GM18499 (cell line): ENCODE measurements around the gene NDUFA1.
A peak's percentile ranks its signal among the peaks of the same experiment; 100 is the strongest.
"Not testable (repeated sequence)": the region's sequence is repeated elsewhere in the genome, so short reads cannot be mapped to it uniquely, and the experiment has no call there.

Source experiments
- ATAC-seq: cut with Tn5 transposase; IDR thresholded peaks from one replicate; pipeline ENCODE4 v1.9.1; 2021; ENCODE audit warnings: moderate number of reproducible peaks; ENCODE audit not compliant: insufficient read depth, unreplicated experiment

NDUFA1 gene

GRCh38 chrX:119871599-119872395 is at the start of gene NDUFA1, which contains the start of gene RNF113A:
NDUFA1 (plus strand) TSS chrX:119871832; CDS start chrX:119871912, 80 bp downstream.
RNF113A (minus strand) TSS chrX:119871733; CDS start chrX:119871613, 120 bp downstream.
- ATAC-seq, result peak; percentile 75

- ATAC-seq, result not testable (repeated sequence)
Observed at GRCh38 chrX:119824221-119824620, 47.4 kb upstream of the NDUFA1 start.

- ATAC-seq, result no peak
Observed at GRCh38 chrX:119826399-119826959, 45.2 kb upstream of the NDUFA1 start.

GRCh38 chrX:119828446-119828845 is 43.2 kb upstream of the NDUFA1 start:
- ATAC-seq, result no peak

GRCh38 chrX:119833905-119834304 is 37.7 kb upstream of the NDUFA1 start:
- no peak for ATAC-seq

GRCh38 chrX:119852382-119853353 is 19.0 kb upstream of the NDUFA1 start, which contains the start of gene UPF3B:
UPF3B (minus strand) TSS chrX:119852963; CDS start chrX:119852928, 35 bp downstream.
- peak; percentile 95 for ATAC-seq

- no peak for ATAC-seq
Observed at GRCh38 chrX:119853444-119853843, 18.2 kb upstream of the NDUFA1 start.

GRCh38 chrX:119870626-119871131 is 953 bp upstream of the NDUFA1 start:
- ATAC-seq, result no peak

GRCh38 chrX:119871245-119871598 is 410 bp upstream of the NDUFA1 start:
- peak; percentile 11 for ATAC-seq

GRCh38 chrX:119878740-119879139 is 7.1 kb downstream of the NDUFA1 start:
- no peak for ATAC-seq

- no peak for ATAC-seq
Observed at GRCh38 chrX:119880076-119880475, 8.4 kb downstream of the NDUFA1 start.

- no peak for ATAC-seq
Observed at GRCh38 chrX:119880552-119881437, 9.2 kb downstream of the NDUFA1 start.

- ATAC-seq, result no peak
Observed at GRCh38 chrX:119885554-119886428, 14.2 kb downstream of the NDUFA1 start.

- ATAC-seq, result no peak
Observed at GRCh38 chrX:119887721-119888425, 16.2 kb downstream of the NDUFA1 start.

- not testable (repeated sequence) for ATAC-seq
Observed at GRCh38 chrX:119890626-119891025, 19.0 kb downstream of the NDUFA1 start.

GRCh38 chrX:119891961-119892692 is 20.5 kb downstream of the NDUFA1 start:
- ATAC-seq, result not testable (repeated sequence)

GRCh38 chrX:119895843-119896326 is 24.3 kb downstream of the NDUFA1 start, which contains the start of gene AKAP14:
AKAP14 (plus strand) TSS chrX:119895893; CDS start chrX:119903224, 7,331 bp downstream.
- no peak for ATAC-seq
